Measurements from ENCODE around the gene FLRT2. TPM values are rescaled to one million over a fixed set of nuclear protein-coding genes. Genes with fewer than 3 reads are reported as not detected.

The FLRT2 gene
- total and polyA plus RNA-seq, 9 of the 15 experiments (the other 6 are each of a cell fraction or from before 2014, with no cell fraction given): 0.02 TPM; not detected in 8

DNA sequence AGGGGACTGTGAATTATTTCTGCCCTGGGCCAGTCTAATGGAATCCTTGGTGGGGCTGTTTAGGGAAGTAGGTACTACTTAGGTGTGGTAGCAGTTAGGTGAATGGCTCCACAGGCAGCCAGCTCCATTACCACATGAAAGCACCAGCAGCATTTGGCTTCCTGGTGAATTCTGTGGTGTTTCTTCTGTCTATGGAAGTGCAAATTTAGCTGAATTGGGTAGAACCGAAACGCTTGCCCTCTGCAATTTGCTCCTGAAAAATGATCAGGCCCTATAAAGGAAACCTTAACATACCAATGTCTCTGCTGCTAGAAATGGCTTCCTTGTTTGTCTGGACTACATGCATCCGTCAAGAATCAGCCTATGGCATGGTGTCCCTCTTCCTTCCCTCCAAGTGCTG is 16.4 kb downstream of the FLRT2 start:
- no peak for FAIRE-seq
- H3K27me3 ChIP-seq (ENCODE audit: control insufficient read depth in 2 of 2, insufficient read depth in 2 of 2, low read length in 2 of 2): no peaks in the 10 kb centered on the region

GRCh38 chr14:85549697-85550096 is 19.8 kb downstream of the FLRT2 start:
- Histone ChIP-seq H2AFZ (ENCODE audit: low read depth, low read length) (no peak overlapping the region), H4K20me1 (replicated peaks; ENCODE audit: control insufficient read depth, insufficient read depth, low read length) (no peaks in the 10 kb centered on the region), H3K27me3 (ENCODE audit: control insufficient read depth in 2 of 2, insufficient read depth in 2 of 2, low read length in 2 of 2) (no peaks in the 10 kb centered on the region), H3K9ac (ENCODE audit: insufficient read depth in 1 of 2, low read depth in 2 of 2, low read length in 2 of 2) (no peak overlapping the region), H3K36me3 (ENCODE audit: control insufficient read depth, insufficient read depth, low read length) (no peaks in the 10 kb centered on the region), H3K79me2 (ENCODE audit: control insufficient read depth, insufficient read depth, low read length) (no peaks in the 10 kb centered on the region), H3K9me3 (replicated peaks; ENCODE audit: control insufficient read depth, insufficient read depth, low read depth, low read length) (no peaks in the 10 kb centered on the region), H3K4me1 (replicated peaks in 1 of 2; ENCODE audit: control insufficient read depth in 2 of 2, insufficient read depth in 2 of 2, low read length in 2 of 2) (no peaks in the 10 kb centered on the region), H3K4me2 (ENCODE audit: insufficient read depth, low read length) (no peak overlapping the region), H3K4me3 (no peak overlapping the region), H3K27ac (ENCODE audit: extremely low read depth, low read depth, low read length) (no peak overlapping the region), H3K9me1 (ENCODE audit: control insufficient read depth, insufficient read depth, low read length) (no peaks in the 10 kb centered on the region)
- ChIA-PET POLR2A (no interaction called here), CTCF (ENCODE audit: low intra/inter-chr PET ratio) (no interaction called here)
- ATAC-seq (no peak), DNase-seq (ENCODE audit: extremely low read depth in 1 of 4, low spot score in 3 of 4) (no peak), FAIRE-seq (no peak)
- in situ Hi-C loops (cut with MboI): no loop called here
- WGBS (ENCODE audit: insufficient coverage, low coverage, missing lambda C conversion rate): 0% methylated on average over 2 of the region's 2 CpGs
- BruUV-seq (replicated peaks): no TSS peak
- intact Hi-C loops (cut with micrococcal nuclease): no loop called here
- TF ChIP-seq, protein P1, sequence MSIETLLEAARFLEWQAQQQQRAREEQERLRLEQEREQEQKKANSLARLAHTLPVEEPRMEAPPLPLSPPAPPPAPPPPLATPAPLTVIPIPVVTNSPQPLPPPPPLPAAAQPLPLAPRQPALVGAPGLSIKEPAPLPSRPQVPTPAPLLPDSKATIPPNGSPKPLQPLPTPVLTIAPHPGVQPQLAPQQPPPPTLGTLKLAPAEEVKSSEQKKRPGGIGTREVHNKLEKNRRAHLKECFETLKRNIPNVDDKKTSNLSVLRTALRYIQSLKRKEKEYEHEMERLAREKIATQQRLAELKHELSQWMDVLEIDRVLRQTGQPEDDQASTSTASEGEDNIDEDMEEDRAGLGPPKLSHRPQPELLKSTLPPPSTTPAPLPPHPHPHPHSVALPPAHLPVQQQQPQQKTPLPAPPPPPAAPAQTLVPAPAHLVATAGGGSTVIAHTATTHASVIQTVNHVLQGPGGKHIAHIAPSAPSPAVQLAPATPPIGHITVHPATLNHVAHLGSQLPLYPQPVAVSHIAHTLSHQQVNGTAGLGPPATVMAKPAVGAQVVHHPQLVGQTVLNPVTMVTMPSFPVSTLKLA (conservative IDR thresholded peaks at IDR 0.05): no peak
- TF ChIP-seq POLR2AphosphoS5 (IDR thresholded peaks at IDR 0.05; ENCODE audit: control insufficient read depth, insufficient read depth, low read depth, low read length) (no peak), HINFP (tag; conservative IDR thresholded peaks at IDR 0.05; ENCODE audit: low read depth) (no peak), SREBF1 (IDR thresholded peaks at IDR 0.05; ENCODE audit: borderline replicate concordance, low read depth, low read length) (no peak), SNIP1 (IDR thresholded peaks at IDR 0.05; ENCODE audit: low read depth) (no peak), ERF (CRISPR knock-in tag; IDR thresholded peaks at IDR 0.05) (no peak), ZC3H11A (IDR thresholded peaks at IDR 0.05; ENCODE audit: low read depth, low read length) (no peak), ELK3 (CRISPR knock-in tag; IDR thresholded peaks at IDR 0.05) (no peak)
- TF ChIP-seq, protein P2, sequence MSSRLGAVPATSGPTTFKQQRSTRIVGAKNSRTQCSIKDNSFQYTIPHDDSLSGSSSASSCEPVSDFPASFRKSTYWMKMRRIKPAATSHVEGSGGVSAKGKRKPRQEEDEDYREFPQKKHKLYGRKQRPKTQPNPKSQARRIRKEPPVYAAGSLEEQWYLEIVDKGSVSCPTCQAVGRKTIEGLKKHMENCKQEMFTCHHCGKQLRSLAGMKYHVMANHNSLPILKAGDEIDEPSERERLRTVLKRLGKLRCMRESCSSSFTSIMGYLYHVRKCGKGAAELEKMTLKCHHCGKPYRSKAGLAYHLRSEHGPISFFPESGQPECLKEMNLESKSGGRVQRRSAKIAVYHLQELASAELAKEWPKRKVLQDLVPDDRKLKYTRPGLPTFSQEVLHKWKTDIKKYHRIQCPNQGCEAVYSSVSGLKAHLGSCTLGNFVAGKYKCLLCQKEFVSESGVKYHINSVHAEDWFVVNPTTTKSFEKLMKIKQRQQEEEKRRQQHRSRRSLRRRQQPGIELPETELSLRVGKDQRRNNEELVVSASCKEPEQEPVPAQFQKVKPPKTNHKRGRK (tag; IDR thresholded peaks at IDR 0.05): no peak

More for the DNA sequence above, 16.4 kb downstream of the FLRT2 start:
- in situ Hi-C loops (cut with MboI) (no loop called here), intact Hi-C loops (cut with micrococcal nuclease) (no loop called here)
- Histone ChIP-seq H3K79me2 (ENCODE audit: control insufficient read depth, insufficient read depth, low read length) (no peaks in the 10 kb centered on the region), H3K9ac (ENCODE audit: insufficient read depth in 1 of 2, low read depth in 2 of 2, low read length in 2 of 2) (no peak overlapping the region), H4K20me1 (replicated peaks; ENCODE audit: control insufficient read depth, insufficient read depth, low read length) (no peaks in the 10 kb centered on the region), H3K27ac (ENCODE audit: extremely low read depth, low read depth, low read length) (no peak overlapping the region), H3K4me2 (ENCODE audit: insufficient read depth, low read length) (no peak overlapping the region), H3K9me1 (ENCODE audit: control insufficient read depth, insufficient read depth, low read length) (no peaks in the 10 kb centered on the region), H3K4me3 (no peak overlapping the region), H3K4me1 (replicated peaks in 1 of 2; ENCODE audit: control insufficient read depth in 2 of 2, insufficient read depth in 2 of 2, low read length in 2 of 2) (no peaks in the 10 kb centered on the region), H3K36me3 (ENCODE audit: control insufficient read depth, insufficient read depth, low read length) (no peaks in the 10 kb centered on the region), H3K9me3 (replicated peaks; ENCODE audit: control insufficient read depth, insufficient read depth, low read depth, low read length) (no peaks in the 10 kb centered on the region), H2AFZ (ENCODE audit: low read depth, low read length) (no peak overlapping the region)
- TF ChIP-seq ZNF217 (CRISPR knock-in tag; IDR thresholded peaks at IDR 0.05) (no peak), TSC22D4 (tag; IDR thresholded peaks at IDR 0.05) (no peak), ZKSCAN1 (IDR thresholded peaks at IDR 0.05; ENCODE audit: low read depth, low read length) (no peak), ELF2 (CRISPR knock-in tag; IDR thresholded peaks at IDR 0.05) (no peak)
- DNase-seq (ENCODE audit: extremely low read depth in 1 of 4, low spot score in 3 of 4) (no peak), ATAC-seq (no peak)
- CTCF ChIA-PET (ENCODE audit: low intra/inter-chr PET ratio): no interaction called here
- BruUV-seq (replicated peaks): no TSS peak
- 0% methylated on average over 2 of the region's 3 CpGs for WGBS (ENCODE audit: insufficient coverage, low coverage, missing lambda C conversion rate)
- POLR2A ChIA-PET: no interaction called here

All from K562 (cell line).